ENCODE data around the gene FOXA1. TPM values are rescaled to one million over a fixed set of nuclear protein-coding genes. Genes with fewer than 3 reads are reported as not detected.

The FOXA1 gene
- total and polyA plus RNA-seq, 9 of the 15 experiments (the other 6 are each of a cell fraction or from before 2014, with no cell fraction given), result 0.20 to 3.0 (median 1.3) TPM

GRCh38 chr14:37601865-37602264 lies 6.8 kb upstream of the FOXA1 start:
- ATAC-seq, result no peak
- Histone ChIP-seq H3K36me3 (ENCODE audit: control insufficient read depth, insufficient read depth, low read length) (no peaks in the 10 kb centered on the region), H3K4me2 (ENCODE audit: insufficient read depth, low read length) (no peak overlapping the region), H3K27ac (ENCODE audit: extremely low read depth, low read depth, low read length) (no peak overlapping the region), H3K4me1 (replicated peaks in 1 of 2; ENCODE audit: control insufficient read depth in 2 of 2, insufficient read depth in 2 of 2, low read length in 2 of 2) (peaks cover 0 to 9% of the 10 kb centered on the region in 2 experiments; a peak in 2 of 5 replicates), H3K79me2 (ENCODE audit: control insufficient read depth, insufficient read depth, low read length) (no peaks in the 10 kb centered on the region), H2AFZ (ENCODE audit: low read depth, low read length) (no peak overlapping the region), H3K4me3 (no peak overlapping the region), H4K20me1 (replicated peaks; ENCODE audit: control insufficient read depth, insufficient read depth, low read length) (no peaks in the 10 kb centered on the region), H3K9ac (ENCODE audit: insufficient read depth in 1 of 2, low read depth in 2 of 2, low read length in 2 of 2) (no peak overlapping the region; a peak in 1 of 4 replicates), H3K27me3 (ENCODE audit: control insufficient read depth in 2 of 2, insufficient read depth in 2 of 2, low read length in 2 of 2) (peaks cover 12 to 37% of the 10 kb centered on the region in 2 experiments; a peak in 4 of 5 replicates), H3K9me3 (replicated peaks; ENCODE audit: control insufficient read depth, insufficient read depth, low read depth, low read length) (no peaks in the 10 kb centered on the region; the same call in 1 of the 2 replicates), H3K9me1 (ENCODE audit: control insufficient read depth, insufficient read depth, low read length) (no peaks in the 10 kb centered on the region)
- BruUV-seq (replicated peaks), result no TSS peak
- intact Hi-C loops (cut with micrococcal nuclease) (no loop called here), in situ Hi-C loops (cut with MboI) (no loop called here)
- no peak for TF ChIP-seq ADNP (tag; IDR thresholded peaks at IDR 0.05)
- no peak for TF ChIP-seq THRB (CRISPR knock-in tag; conservative IDR thresholded peaks at IDR 0.05)
- TF ChIP-seq RHOXF2B (CRISPR knock-in tag; conservative IDR thresholded peaks at IDR 0.05), result no peak
- no peak for TF ChIP-seq STAT6 (CRISPR knock-in tag; IDR thresholded peaks at IDR 0.05)
- no peak for TF ChIP-seq ELF2 (CRISPR knock-in tag; IDR thresholded peaks at IDR 0.05)
- TF ChIP-seq MAFF (IDR thresholded peaks at IDR 0.05; ENCODE audit: low read length), result no peak
- no peak for TF ChIP-seq KDM5B (IDR thresholded peaks at IDR 0.05; ENCODE audit: insufficient replicate concordance, low read depth, low read length)
- no peak for TF ChIP-seq VEZF1 (CRISPR knock-in tag; IDR thresholded peaks at IDR 0.05)
- TF ChIP-seq RNF219 (CRISPR knock-in tag; IDR thresholded peaks at IDR 0.05), result no peak
- TF ChIP-seq CREB5 (CRISPR knock-in tag; IDR thresholded peaks at IDR 0.05), result no peak
- 32% methylated on average over 21 of the region's 22 CpGs for WGBS (ENCODE audit: insufficient coverage, low coverage, missing lambda C conversion rate)
- no peak for FAIRE-seq
- no peak for DNase-seq (ENCODE audit: extremely low read depth in 1 of 4, low spot score in 3 of 4)
- POLR2A ChIA-PET, result no interaction called here
- CTCF ChIA-PET (ENCODE audit: low intra/inter-chr PET ratio), result no interaction called here
